ENCODE measurements around the gene EEIG1. TPM values are rescaled to one million over a fixed set of nuclear protein-coding genes. Genes with fewer than 3 reads are reported as not detected.

The EEIG1 gene
- total and polyA plus RNA-seq, 9 of the 15 experiments (the other 6 are each of a cell fraction or from before 2014, with no cell fraction given), result 0.17 to 16.7 (median 3.6) TPM

DNA sequence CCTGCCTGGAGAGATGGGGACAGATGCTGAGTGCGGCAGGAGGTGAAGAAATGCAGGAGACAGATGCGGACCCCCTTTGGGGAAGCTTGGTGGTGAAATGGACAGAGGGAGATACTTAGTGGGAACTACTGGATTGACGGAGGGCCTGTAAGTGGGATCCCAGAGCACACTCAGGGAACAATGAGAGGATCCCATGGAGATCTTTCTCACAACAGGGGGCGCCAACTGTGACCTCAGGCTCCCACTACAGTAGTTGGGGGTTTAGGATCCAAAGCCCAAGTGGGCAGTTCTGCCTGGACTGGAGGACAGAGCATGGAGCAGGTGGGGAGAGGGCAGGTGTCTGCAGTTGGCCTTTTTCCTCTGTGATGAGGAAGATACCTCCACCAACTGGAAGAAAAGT is 46.5 kb downstream of the EEIG1 start:
- H3K4me1 ChIP-seq (replicated peaks in 1 of 2; ENCODE audit: control insufficient read depth in 2 of 2, insufficient read depth in 2 of 2, low read length in 2 of 2), result peaks cover 55 to 81% of the 10 kb centered on the region in 2 experiments
- BruUV-seq (replicated peaks), result no TSS peak
- H3K4me3 ChIP-seq, result no peak overlapping the region
- no peaks in the 10 kb centered on the region for H3K9me3 ChIP-seq (replicated peaks; ENCODE audit: control insufficient read depth, insufficient read depth, low read depth, low read length)
- TF ChIP-seq, protein P1, sequence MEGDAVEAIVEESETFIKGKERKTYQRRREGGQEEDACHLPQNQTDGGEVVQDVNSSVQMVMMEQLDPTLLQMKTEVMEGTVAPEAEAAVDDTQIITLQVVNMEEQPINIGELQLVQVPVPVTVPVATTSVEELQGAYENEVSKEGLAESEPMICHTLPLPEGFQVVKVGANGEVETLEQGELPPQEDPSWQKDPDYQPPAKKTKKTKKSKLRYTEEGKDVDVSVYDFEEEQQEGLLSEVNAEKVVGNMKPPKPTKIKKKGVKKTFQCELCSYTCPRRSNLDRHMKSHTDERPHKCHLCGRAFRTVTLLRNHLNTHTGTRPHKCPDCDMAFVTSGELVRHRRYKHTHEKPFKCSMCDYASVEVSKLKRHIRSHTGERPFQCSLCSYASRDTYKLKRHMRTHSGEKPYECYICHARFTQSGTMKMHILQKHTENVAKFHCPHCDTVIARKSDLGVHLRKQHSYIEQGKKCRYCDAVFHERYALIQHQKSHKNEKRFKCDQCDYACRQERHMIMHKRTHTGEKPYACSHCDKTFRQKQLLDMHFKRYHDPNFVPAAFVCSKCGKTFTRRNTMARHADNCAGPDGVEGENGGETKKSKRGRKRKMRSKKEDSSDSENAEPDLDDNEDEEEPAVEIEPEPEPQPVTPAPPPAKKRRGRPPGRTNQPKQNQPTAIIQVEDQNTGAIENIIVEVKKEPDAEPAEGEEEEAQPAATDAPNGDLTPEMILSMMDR (IDR thresholded peaks at IDR 0.05 in 2 of 3, conservative IDR thresholded peaks at IDR 0.05 in 1 of 3; ENCODE audit: insufficient read depth in 2 of 3, low read depth in 1 of 3, low read length in 3 of 3), result peak; percentile 22 to 36 (median 30); a peak in 4 of 6 replicates
- TF ChIP-seq SUPT5H (IDR thresholded peaks at IDR 0.05) (0 out of 2 replicates have a peak, but pooled peaks have one; percentile 20), L3MBTL2 (IDR thresholded peaks at IDR 0.05) (no peak), TSHZ1 (CRISPR knock-in tag; IDR thresholded peaks at IDR 0.05) (no peak), CTCFL (IDR thresholded peaks at IDR 0.05; ENCODE audit: borderline replicate concordance, insufficient read depth, low read depth, low read length, poor library complexity, severe bottlenecking) (peak; percentile 34), POLR2AphosphoS2 (IDR thresholded peaks at IDR 0.05; ENCODE audit: low read length) (0 out of 2 replicates have a peak, but pooled peaks have one; percentile 29), ZNF311 (CRISPR knock-in tag; IDR thresholded peaks at IDR 0.05) (no peak)
- H3K36me3 ChIP-seq (ENCODE audit: control insufficient read depth, insufficient read depth, low read length), result peaks cover 27% of the 10 kb centered on the region; the same call in 2 of the 3 replicates
- ATAC-seq, result no peak
- no peak for FAIRE-seq
- peaks cover 3% of the 10 kb centered on the region for H3K9me1 ChIP-seq (ENCODE audit: control insufficient read depth, insufficient read depth, low read length)
- H3K27me3 ChIP-seq (ENCODE audit: control insufficient read depth in 2 of 2, insufficient read depth in 2 of 2, low read length in 2 of 2), result no peaks in the 10 kb centered on the region
- H3K4me2 ChIP-seq (ENCODE audit: insufficient read depth, low read length), result 0 out of 2 replicates have a peak overlapping the region, but pooled peaks have one; percentile 97
- WGBS (ENCODE audit: insufficient coverage, low coverage, missing lambda C conversion rate), result 75% methylated on average over 4 of the region's 4 CpGs
- DNase-seq (ENCODE audit: extremely low read depth in 1 of 4, low spot score in 3 of 4), result no peak
- H3K79me2 ChIP-seq (ENCODE audit: control insufficient read depth, insufficient read depth, low read length), result peaks cover 45% of the 10 kb centered on the region
- H3K9ac ChIP-seq (ENCODE audit: insufficient read depth in 1 of 2, low read depth in 2 of 2, low read length in 2 of 2), result peak overlapping the region; percentile 63 to 96
- H4K20me1 ChIP-seq (replicated peaks; ENCODE audit: control insufficient read depth, insufficient read depth, low read length), result peaks cover 18% of the 10 kb centered on the region; the same call in 1 of the 2 replicates
- peak overlapping the region; percentile 88; the same call in 2 of the 3 replicates for H3K27ac ChIP-seq (ENCODE audit: extremely low read depth, low read depth, low read length)
- ChIA-PET CTCF (ENCODE audit: low intra/inter-chr PET ratio) (no interaction called here), POLR2A (interaction anchor here (0.8 to 1.9 kb wide), 2 partner anchors 133 to 159 kb away, joined by 3 to 5 read pairs; partner anchors contain the start of gene NAIF1)
- in situ Hi-C loops (cut with MboI), result no loop called here
- no peak overlapping the region for H2AFZ ChIP-seq (ENCODE audit: low read depth, low read length)
- intact Hi-C loops (cut with micrococcal nuclease), result no loop called here

Data from K562 (cell line).